Panc1 (cell line): ENCODE data around the gene LOXL3.

Source experiments
- CTCF ChIP-seq: fragments of 450-650 bp; IDR thresholded peaks from 2 replicates; pipeline ENCODE4 v1.5.1; 2017; ENCODE audit warnings: mild to moderate bottlenecking
- POLR2AphosphoS5 ChIP-seq: IDR thresholded peaks from 2 replicates; pipeline ENCODE4 v1.6.1; 2012; ENCODE audit warnings: mild to moderate bottlenecking, low read depth, low read length, moderate library complexity

GRCh38 chr2:74488643-74489481 is 64.9 kb downstream of the LOXL3 start:
- no peak for TF ChIP-seq CTCF
- no peak for TF ChIP-seq POLR2AphosphoS5
